Measurements from ENCODE around the gene FTSJ3.
"Not testable (repeated sequence)": the region's sequence is repeated elsewhere in the genome, so short reads cannot be mapped to it uniquely, and the experiment has no call there.

Gene FTSJ3

GRCh38 chr17:63804328-63804727 is 23.1 kb downstream of the FTSJ3 start:
- in situ Hi-C loops (cut with HindIII; ENCODE audit: low pct_ligation_motif_present, low pct_unique_long_range_greater_than_20kb, low sequenced_read_pairs) = no loop called here
- no peak for DNase-seq

DNA sequence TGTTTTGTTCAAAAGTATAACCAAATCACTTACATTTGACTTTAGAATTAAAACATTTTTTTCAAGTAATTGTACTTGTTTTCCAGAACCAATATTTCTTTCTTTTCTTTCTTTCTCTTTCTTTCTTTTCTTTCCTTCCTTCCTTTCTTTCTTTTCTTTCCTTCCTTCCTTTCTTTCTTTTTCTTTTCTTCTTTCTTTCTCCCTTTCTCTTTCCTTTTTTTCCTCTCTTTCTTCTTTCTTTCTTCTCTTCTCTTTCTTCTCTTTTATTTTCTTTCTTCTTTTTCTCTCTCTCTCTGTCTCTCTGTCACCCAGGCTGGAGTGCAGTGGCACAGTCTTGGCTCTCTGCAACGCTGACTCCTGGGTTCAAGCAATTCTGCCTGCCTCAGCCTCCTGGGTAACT is 26.7 kb downstream of the FTSJ3 start:
- in situ Hi-C loops (cut with HindIII; ENCODE audit: low pct_ligation_motif_present, low pct_unique_long_range_greater_than_20kb, low sequenced_read_pairs) = no loop called here

DNA sequence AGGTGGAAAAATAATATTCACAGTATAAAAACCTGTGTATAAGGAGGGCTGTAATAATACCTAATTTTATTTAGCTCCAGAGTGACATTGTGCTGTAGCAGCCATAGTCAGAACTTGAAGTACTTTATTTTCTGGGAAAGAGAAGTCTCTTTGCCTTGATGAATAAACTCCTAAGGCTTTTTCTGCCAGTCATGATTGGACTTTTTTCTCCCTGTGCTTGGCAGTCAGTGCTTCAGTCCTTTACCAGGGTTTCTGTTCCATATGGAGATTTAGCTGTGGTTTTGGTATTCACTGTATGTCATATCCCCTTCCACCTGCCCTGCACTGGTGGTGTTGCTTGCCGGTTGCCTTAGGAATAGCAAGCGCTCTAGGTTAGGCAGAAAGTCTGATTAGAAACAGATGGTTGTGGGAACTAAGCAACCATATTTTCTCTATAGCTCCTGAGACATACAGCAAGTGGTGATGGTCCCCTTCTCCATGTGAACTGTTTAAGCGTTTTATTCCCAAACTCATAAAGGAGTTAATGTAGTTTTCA is 28.8 kb downstream of the FTSJ3 start:
- no peak for DNase-seq
- in situ Hi-C loops (cut with HindIII; ENCODE audit: low pct_ligation_motif_present, low pct_unique_long_range_greater_than_20kb, low sequenced_read_pairs) = no loop called here

More for the DNA sequence above, 26.7 kb downstream of the FTSJ3 start:
- no peak for DNase-seq

DNA sequence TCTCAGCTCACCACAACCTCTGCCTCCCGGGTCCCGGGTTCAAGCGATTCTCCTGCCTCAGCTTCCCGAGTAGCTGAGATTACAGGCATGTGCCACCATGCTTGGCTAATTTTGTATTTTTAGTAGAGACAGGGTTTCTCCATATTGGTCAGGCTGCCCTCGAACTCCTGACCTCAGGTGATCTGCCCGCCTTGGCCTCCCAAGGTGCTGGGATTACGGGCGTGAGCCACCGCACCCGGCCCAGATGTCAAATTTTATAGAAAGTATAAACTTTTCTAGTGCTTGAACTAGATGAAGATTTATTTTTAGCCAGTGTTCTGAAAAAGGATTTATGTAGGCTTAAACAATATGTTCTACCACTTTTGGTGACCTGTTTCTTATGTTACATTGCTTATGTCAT is 31.1 kb downstream of the FTSJ3 start:
- in situ Hi-C loops (cut with HindIII; ENCODE audit: low pct_ligation_motif_present, low pct_unique_long_range_greater_than_20kb, low sequenced_read_pairs); DNase-seq: not testable (repeated sequence)

DNA sequence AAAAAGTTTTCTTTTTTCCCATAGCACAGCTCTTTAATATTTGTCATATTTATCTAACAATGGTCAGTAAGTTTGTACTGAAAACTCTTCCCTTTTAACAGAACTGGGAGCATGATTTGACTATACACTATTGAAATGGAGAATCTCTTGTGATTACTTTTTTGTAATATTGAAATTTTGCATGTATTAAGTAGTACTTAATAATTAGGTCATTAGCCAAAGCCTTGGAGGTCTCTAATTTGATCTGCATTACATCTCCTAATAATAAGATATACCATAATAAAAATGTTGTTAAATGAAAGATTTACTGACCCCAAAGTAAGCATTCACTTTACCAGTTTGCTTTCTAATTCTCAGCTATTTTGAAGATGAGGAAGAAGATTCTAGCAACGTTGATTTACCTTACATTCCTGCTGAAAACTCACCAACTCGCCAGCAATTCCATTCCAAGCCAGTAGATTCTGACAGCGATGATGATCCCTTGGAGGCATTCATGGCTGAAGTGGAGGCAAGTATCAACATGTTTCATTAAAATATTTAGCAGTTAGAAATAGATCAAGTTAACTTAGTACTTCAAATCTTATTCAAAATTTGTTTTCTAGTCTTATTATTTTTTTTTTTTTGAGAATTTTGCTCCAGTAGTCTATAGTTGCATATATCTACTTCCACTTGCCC is 35.3 kb downstream of the FTSJ3 start:
- in situ Hi-C loops (cut with HindIII; ENCODE audit: low pct_ligation_motif_present, low pct_unique_long_range_greater_than_20kb, low sequenced_read_pairs) = no loop called here
- DNase-seq = no peak

DNA sequence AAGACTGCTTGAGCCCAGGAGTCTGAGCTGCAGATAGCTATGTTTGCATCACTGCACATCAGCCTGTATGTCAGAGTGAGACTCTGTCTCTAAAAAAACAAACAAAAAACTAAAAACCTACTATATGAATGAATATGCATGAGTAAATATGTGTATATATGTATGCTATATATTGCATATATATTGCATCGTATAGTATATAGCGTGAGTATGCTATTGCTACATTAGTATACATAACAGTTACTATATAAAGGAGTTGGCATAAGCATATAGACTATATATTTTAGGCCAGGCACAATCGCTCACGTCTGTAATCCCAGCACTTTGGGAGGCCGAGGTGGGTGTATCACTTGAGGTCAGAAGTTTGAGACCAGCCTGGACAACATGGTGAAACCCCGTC is 37.4 kb downstream of the FTSJ3 start:
- in situ Hi-C loops (cut with HindIII; ENCODE audit: low pct_ligation_motif_present, low pct_unique_long_range_greater_than_20kb, low sequenced_read_pairs) = no loop called here
- DNase-seq = no peak

GRCh38 chr17:63786971-63787711 is 40.3 kb downstream of the FTSJ3 start:
- in situ Hi-C loops (cut with HindIII; ENCODE audit: low pct_ligation_motif_present, low pct_unique_long_range_greater_than_20kb, low sequenced_read_pairs) = no loop called here
- DNase-seq = no peak

GRCh38 chr17:63786117-63786516 is 41.3 kb downstream of the FTSJ3 start:
- no peak for DNase-seq
- in situ Hi-C loops (cut with HindIII; ENCODE audit: low pct_ligation_motif_present, low pct_unique_long_range_greater_than_20kb, low sequenced_read_pairs) = no loop called here

- no peak for DNase-seq
- in situ Hi-C loops (cut with HindIII; ENCODE audit: low pct_ligation_motif_present, low pct_unique_long_range_greater_than_20kb, low sequenced_read_pairs) = no loop called here
Measured at GRCh38 chr17:63785556-63785955, 41.9 kb downstream of the FTSJ3 start.

DNA sequence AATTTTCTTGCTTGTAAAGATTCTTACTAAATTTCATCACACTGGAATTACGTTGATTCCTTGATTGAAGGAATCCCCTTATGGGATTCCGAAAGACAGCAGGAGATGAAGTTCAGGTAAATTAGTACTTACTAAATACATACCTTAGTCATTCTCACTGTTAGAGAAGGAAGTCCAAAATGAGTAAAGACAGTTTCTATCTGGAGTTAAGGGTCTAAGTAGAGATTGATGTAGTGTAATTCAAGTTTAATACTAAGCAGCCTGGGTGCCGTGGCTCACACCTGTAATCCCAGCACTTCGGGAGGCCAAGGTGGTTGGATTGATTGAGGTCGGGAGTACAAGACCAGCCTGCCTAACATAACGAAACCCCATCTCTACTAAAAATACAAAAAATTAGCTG is 43.9 kb downstream of the FTSJ3 start:
- in situ Hi-C loops (cut with HindIII; ENCODE audit: low pct_ligation_motif_present, low pct_unique_long_range_greater_than_20kb, low sequenced_read_pairs) = no loop called here
- no peak for DNase-seq

DNA sequence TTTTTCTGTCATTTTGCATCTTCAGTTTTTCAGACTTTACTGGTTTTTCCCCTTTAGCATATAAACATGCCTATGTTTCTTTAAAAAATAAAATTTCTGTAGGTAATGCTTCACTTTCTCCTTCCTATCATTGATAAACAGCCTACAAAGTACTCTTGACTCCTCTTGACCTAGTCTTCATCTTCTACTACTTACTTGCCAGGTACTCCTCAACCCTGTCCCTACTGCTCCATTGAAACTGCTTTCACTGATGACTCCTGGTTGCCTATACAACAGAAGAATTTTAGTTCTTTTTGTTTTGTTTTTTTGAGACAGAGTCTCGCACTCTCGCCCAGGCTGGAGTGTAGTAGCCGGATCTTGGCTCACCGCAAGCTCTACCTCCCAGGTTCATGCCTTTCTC is 46.5 kb downstream of the FTSJ3 start:
- no peak for DNase-seq
- in situ Hi-C loops (cut with HindIII; ENCODE audit: low pct_ligation_motif_present, low pct_unique_long_range_greater_than_20kb, low sequenced_read_pairs) = no loop called here

GRCh38 chr17:63780507-63780906 is 47.0 kb downstream of the FTSJ3 start:
- DNase-seq = no peak
- in situ Hi-C loops (cut with HindIII; ENCODE audit: low pct_ligation_motif_present, low pct_unique_long_range_greater_than_20kb, low sequenced_read_pairs) = no loop called here

- no peak for DNase-seq
- in situ Hi-C loops (cut with HindIII; ENCODE audit: low pct_ligation_motif_present, low pct_unique_long_range_greater_than_20kb, low sequenced_read_pairs) = no loop called here
Measured at GRCh38 chr17:63775420-63775819, 52.0 kb downstream of the FTSJ3 start.

DNA sequence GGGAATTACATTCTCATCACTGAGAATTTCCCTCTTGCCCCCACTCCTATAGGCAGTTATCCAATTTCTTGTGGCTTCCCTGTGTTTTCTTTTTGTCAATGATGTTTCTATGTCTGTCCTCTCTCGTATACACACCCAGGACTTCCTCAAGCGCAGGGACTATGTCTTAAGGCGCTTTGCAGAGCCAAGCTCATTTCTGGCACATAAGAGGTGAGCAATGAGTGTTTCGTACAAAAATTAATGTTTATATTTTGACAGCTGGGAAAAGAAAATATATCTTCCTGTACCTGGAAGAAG is 52.5 kb downstream of the FTSJ3 start:
- DNase-seq = peak; percentile 9
- in situ Hi-C loops (cut with HindIII; ENCODE audit: low pct_ligation_motif_present, low pct_unique_long_range_greater_than_20kb, low sequenced_read_pairs) = no loop called here

DNA sequence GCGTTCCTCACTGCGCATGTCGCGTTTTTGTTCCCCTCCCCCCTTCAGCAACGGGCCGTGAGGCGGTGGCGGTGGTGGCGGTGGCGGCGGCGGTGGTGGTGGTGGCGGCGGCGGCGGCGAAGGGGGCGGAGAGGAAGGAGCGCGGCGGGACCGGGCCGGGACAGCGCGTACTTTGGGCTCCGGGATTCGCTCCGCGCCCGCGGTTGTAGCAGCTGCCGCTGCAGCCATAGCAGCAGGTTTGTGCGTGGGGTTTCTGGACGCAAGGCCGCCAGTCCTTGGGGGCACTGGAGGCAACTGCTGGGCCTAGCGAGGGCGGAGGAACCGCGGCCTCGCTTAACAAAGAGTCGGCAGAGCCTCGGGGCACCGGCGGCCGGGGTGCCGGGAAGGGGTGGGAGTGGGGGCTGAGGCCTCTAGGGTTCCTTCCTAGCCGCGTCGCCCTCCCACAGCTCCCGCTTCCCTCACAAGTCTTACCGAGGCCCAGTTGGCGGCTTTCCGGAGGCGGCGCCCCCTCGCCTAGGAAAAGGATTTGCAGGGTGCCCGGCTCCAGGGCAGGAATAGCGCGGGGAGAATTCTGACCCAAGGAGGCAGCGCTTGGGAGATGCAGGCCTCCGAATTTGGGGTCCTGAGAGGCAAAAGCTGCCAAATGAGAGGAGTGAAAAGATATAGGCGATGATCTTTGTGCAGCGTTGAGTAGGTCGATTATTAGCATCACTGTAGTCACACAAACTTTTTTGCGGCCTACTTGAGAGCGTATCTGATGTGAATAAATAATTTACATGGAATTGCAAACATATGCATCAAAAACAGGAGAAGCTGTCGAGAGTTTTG is 53.1 kb downstream of the FTSJ3 start, which contains the start of gene DDX42:
TSS of gene DDX42 (plus strand) at position 30 of the 828 bp plus-strand sequence. CDS start 12,880 bp downstream, outside the sequence.
- DNase-seq = peak; percentile 77
- in situ Hi-C loops (cut with HindIII; ENCODE audit: low pct_ligation_motif_present, low pct_unique_long_range_greater_than_20kb, low sequenced_read_pairs) = no loop called here

GRCh38 chr17:63773272-63774140 is 54.0 kb downstream of the FTSJ3 start, which contains the start of gene CCDC47:
TSS of gene CCDC47 (minus strand) at chr17:63773597. CDS start at chr17:63766175, 7,422 bp downstream.
- in situ Hi-C loops (cut with HindIII; ENCODE audit: low pct_ligation_motif_present, low pct_unique_long_range_greater_than_20kb, low sequenced_read_pairs) = no loop called here

GRCh38 chr17:63772801-63773271 is 54.6 kb downstream of the FTSJ3 start:
- in situ Hi-C loops (cut with HindIII; ENCODE audit: low pct_ligation_motif_present, low pct_unique_long_range_greater_than_20kb, low sequenced_read_pairs) = no loop called here
- DNase-seq = peak; percentile 56

More at GRCh38 chr17:63773272-63774140, 54.0 kb downstream of the FTSJ3 start, which contains the start of gene CCDC47:
- peak; percentile 99 for DNase-seq

Measured in ACHN (cell line).